ENCODE results near the gene IGFBP5. TPM values are rescaled to one million over a fixed set of nuclear protein-coding genes. Genes with fewer than 3 reads are reported as not detected.

The IGFBP5 gene
- total RNA-seq, 2 donors from 2014 or later, result 44.6 to 68.2 TPM

DNA sequence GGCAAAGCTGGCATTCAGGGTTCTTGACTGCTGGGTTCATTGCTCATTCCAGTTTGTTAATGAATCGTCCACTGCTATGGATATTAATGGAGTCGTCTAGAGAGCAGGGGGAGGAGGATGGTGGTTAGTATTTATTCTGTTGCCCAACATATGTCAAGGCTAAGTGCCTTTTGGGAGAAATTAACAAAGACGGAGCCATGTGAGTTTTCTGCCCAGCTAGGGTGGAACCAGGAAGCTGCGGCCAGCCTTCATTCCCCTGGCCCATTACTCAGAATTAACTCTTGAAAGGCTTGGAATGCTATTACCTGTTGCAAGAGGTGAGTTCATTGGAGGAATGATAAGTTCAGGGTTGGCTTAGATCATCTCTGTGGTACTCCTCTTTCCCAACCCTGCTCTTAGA, 42.8 kb downstream of the IGFBP5 start:
- no peaks in the 10 kb centered on the region for H3K4me1 ChIP-seq
- no peak overlapping the region for H3K27ac ChIP-seq
- TF ChIP-seq, protein P1, sequence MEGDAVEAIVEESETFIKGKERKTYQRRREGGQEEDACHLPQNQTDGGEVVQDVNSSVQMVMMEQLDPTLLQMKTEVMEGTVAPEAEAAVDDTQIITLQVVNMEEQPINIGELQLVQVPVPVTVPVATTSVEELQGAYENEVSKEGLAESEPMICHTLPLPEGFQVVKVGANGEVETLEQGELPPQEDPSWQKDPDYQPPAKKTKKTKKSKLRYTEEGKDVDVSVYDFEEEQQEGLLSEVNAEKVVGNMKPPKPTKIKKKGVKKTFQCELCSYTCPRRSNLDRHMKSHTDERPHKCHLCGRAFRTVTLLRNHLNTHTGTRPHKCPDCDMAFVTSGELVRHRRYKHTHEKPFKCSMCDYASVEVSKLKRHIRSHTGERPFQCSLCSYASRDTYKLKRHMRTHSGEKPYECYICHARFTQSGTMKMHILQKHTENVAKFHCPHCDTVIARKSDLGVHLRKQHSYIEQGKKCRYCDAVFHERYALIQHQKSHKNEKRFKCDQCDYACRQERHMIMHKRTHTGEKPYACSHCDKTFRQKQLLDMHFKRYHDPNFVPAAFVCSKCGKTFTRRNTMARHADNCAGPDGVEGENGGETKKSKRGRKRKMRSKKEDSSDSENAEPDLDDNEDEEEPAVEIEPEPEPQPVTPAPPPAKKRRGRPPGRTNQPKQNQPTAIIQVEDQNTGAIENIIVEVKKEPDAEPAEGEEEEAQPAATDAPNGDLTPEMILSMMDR (IDR thresholded peaks at IDR 0.05), result no peak
- no peak overlapping the region for H3K4me3 ChIP-seq
- H3K36me3 ChIP-seq, result no peaks in the 10 kb centered on the region
- intact Hi-C loops (cut with DNase I), result no loop called here
- H3K9ac ChIP-seq (ENCODE audit: low read depth in 2 of 2, low read length in 2 of 2), result no peak overlapping the region
- H3K9me3 ChIP-seq, result no peaks in the 10 kb centered on the region
- no peaks in the 10 kb centered on the region for H3K27me3 ChIP-seq
- DNase-seq, result no peak

DNA sequence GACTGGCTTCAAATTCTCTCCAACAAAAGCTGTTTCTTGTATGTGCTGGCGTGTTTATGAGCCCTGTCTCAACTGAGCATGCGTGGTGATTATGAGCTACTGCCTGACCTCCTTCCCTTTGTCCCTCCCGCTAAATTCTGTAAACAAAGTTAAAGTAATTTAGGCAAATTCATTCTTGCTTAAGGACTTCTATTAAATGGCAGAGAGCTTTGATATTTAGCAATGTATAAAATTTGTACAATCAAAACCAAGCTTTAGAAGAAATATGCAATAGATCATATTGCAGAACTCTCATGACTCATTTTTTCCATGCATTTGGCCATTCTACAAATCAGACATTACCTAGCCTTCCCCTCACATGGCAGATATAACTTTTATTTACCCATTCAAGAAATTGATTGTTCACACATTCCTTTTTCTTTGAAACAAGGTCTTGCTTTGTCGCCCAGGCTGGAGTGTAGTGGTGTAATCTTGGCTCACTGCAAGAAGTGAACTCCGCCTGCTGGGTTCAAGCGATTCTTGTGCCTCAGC, 43.9 kb downstream of the IGFBP5 start:
- Histone ChIP-seq H3K4me1 (no peaks in the 10 kb centered on the region), H3K36me3 (no peaks in the 10 kb centered on the region), H3K27me3 (no peaks in the 10 kb centered on the region), H3K9ac (ENCODE audit: low read depth in 2 of 2, low read length in 2 of 2) (no peak overlapping the region), H3K4me3 (no peak overlapping the region), H3K9me3 (no peaks in the 10 kb centered on the region), H3K27ac (no peak overlapping the region)
- DNase-seq, result no peak
- TF ChIP-seq, protein P1 (IDR thresholded peaks at IDR 0.05), result no peak
- intact Hi-C loops (cut with DNase I), result no loop called here

DNA sequence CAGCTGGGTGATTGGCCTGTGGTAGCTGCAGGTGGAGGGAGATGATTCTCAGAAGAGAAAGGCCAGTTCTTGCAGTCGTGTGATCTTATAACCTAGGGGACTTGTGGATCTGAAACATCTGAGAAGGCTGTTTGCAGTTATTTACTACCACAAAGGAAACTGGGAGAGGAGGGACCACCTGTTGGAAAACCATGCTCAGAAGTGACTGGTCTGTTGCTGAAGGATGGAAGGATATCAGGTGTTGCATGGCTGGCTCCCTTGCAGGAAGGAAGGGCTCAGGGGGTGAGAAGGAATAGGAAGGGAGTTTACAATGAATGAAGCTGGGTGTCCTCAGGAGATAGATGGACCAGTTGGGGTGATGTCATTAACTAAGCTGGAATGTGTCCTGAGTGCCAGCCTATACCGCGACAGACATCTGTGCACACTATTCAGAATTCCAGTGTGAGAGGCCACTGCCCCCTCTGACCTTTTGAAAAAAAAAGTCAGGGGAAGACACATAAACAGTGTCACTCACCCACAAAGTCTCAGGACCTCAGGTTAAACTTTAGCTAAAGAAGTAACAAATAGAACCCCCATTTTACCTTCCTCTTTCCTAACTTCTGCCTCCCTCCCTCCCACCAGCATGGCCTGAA, 44.6 kb downstream of the IGFBP5 start:
- Histone ChIP-seq H3K36me3 (no peaks in the 10 kb centered on the region), H3K27me3 (no peaks in the 10 kb centered on the region), H3K27ac (no peak overlapping the region), H3K9ac (ENCODE audit: low read depth in 2 of 2, low read length in 2 of 2) (no peak overlapping the region), H3K9me3 (no peaks in the 10 kb centered on the region), H3K4me1 (no peaks in the 10 kb centered on the region), H3K4me3 (no peak overlapping the region)
- no peak for DNase-seq
- TF ChIP-seq, protein P1 (IDR thresholded peaks at IDR 0.05), result no peak
- intact Hi-C loops (cut with DNase I), result no loop called here

DNA sequence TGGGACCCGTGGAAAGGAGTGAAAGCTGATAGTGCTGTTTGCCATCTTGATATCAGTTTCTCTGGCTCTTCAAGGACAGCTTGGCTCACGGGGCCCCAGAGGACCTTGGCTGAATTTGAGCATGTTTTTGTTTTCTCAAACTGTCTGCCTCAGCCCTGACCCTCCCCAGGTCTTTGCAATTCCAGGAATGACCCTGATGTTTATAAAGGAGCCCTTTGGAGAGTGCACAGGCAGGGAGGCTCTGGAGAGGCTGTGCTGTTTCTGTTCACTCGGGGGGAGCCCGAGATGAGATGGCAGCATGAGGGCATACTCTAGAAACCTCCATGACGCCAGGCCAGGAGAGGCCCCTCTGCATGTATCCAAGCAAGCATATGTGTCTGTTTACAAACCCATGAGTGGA, 45.8 kb downstream of the IGFBP5 start:
- no peak overlapping the region for H3K27ac ChIP-seq

DNA sequence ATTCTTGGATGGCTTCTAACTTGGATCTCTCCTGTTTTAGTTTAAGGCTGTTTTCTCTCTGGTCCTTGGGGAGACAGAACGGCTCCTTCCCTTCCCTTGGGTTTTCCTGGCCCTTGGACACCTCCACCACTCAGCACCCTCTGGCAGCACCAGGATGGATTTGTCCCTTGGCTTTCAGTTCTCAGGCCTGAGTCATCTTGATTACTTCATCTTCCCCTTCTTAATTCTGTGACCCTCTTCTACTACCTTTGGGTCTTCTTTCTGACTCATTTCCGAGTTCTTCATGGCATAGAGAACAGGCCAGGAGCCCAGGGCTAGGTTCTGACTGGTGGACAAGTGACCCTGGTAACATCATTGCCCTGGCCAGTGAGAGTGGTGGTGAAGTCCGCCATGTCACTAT, 47.2 kb downstream of the IGFBP5 start:
- Histone ChIP-seq H3K9me3 (no peaks in the 10 kb centered on the region), H3K9ac (ENCODE audit: low read depth in 2 of 2, low read length in 2 of 2) (no peak overlapping the region), H3K27me3 (no peaks in the 10 kb centered on the region), H3K4me1 (no peaks in the 10 kb centered on the region), H3K27ac (no peak overlapping the region), H3K36me3 (no peaks in the 10 kb centered on the region), H3K4me3 (no peak overlapping the region)
- DNase-seq, result no peak
- intact Hi-C loops (cut with DNase I), result no loop called here
- TF ChIP-seq, protein P1 (IDR thresholded peaks at IDR 0.05), result no peak

More for the DNA sequence above, 45.8 kb downstream of the IGFBP5 start:
- TF ChIP-seq, protein P1 (IDR thresholded peaks at IDR 0.05), result no peak
- intact Hi-C loops (cut with DNase I), result no loop called here
- no peak overlapping the region for H3K9ac ChIP-seq (ENCODE audit: low read depth in 2 of 2, low read length in 2 of 2)
- H3K36me3 ChIP-seq, result no peaks in the 10 kb centered on the region
- no peak for DNase-seq
- H3K27me3 ChIP-seq, result no peaks in the 10 kb centered on the region
- no peaks in the 10 kb centered on the region for H3K9me3 ChIP-seq
- no peak overlapping the region for H3K4me3 ChIP-seq
- H3K4me1 ChIP-seq, result no peaks in the 10 kb centered on the region
